Gastroesophageal sphincter (tissue), 4 donors: ENCODE data around the gene NUAK2. TPM values are rescaled to one million over a fixed set of nuclear protein-coding genes. Genes with fewer than 3 reads are reported as not detected.

Source experiments
- ATAC-seq: fragments of 150-250 bp; one replicate; pipeline ENCODE4 v1.9.1; 2016; ENCODE audit warnings: mild to moderate bottlenecking, moderate library complexity
- H3K27ac ChIP-seq, 4 donors: fragments of 200-600 bp; sonication (generic) in 3 of 4; 1 replicate in 3 of 4; 2 replicates in 1 of 4; pipeline ENCODE4 v1.5.1; 2016 to 2019
- H3K27me3 ChIP-seq: fragments of 200-600 bp; sonication (generic); one replicate; pipeline ENCODE4 v1.5.1; 2019
- H3K36me3 ChIP-seq, 2 donors: fragments of 200-600 bp; sonication (generic); one replicate each; pipeline ENCODE4 v1.5.1; 2019; ENCODE audit warnings: control low read depth in 1 of 2
- H3K4me1 ChIP-seq, 3 donors: fragments of 200-600 bp; sonication (generic); 1 replicate in 2 of 3; 2 replicates in 1 of 3; pipeline ENCODE4 v1.5.1; 2016 to 2019; ENCODE audit warnings: control low read depth in 2 of 3
- H3K4me3 ChIP-seq, 2 donors: fragments of 200-600 bp; sonication (generic); one replicate each; pipeline ENCODE4 v1.5.1; 2019; ENCODE audit warnings: mild to moderate bottlenecking in 1 of 2, moderate library complexity in 1 of 2
- H3K9me3 ChIP-seq, 3 donors: fragments of 200-600 bp; sonication (generic); one replicate each; pipeline ENCODE4 v1.5.1; 2017 to 2019; ENCODE audit warnings: control low read depth in 2 of 3
- EP300 ChIP-seq: sonication (generic); formaldehyde crosslinking; IDR thresholded peaks from one replicate; pipeline ENCODE4 v1.6.1; 2017; ENCODE audit warnings: antibody characterized with exemption, mild to moderate bottlenecking
- POLR2A ChIP-seq, 2 donors: fragments of 450-650 bp; IDR thresholded peaks; one replicate each; pipeline ENCODE4 v1.6.1; 2017; ENCODE audit warnings: antibody characterized with exemption in 2 of 2, mild to moderate bottlenecking in 2 of 2, moderate library complexity in 1 of 2
- POLR2AphosphoS5 ChIP-seq: sonication (generic); formaldehyde crosslinking; IDR thresholded peaks from one replicate; pipeline ENCODE4 v1.6.1; 2017; ENCODE audit warnings: antibody characterized with exemption
- WGBS, 2 donors: methylation state at CpG; one replicate each; pipeline ENCODE4 v1.1.5; 2018; ENCODE audit warnings: low coverage in 1 of 2; 5-methylcytosine and 5-hydroxymethylcytosine counted together
- total RNA-seq, 4 donors: library from RNA; depleted of rRNA; stranded (reverse); fragments of >200 nt; gene quantifications; one replicate each; pipeline ENCODE4 v1.1.0, GENCODE V29; 2016
- TF ChIP-seq, protein P1 (sequence below), 4 experiments: fragments of 200-600 bp in 2 of 4; fragments of 450-650 bp in 2 of 4; sonication (generic) in 1 of 4; IDR thresholded peaks; one replicate each; pipeline ENCODE4 v1.5.1; 2017 to 2019; ENCODE audit warnings: antibody characterized with exemption in 4 of 4, mild to moderate bottlenecking in 2 of 4, moderate library complexity in 2 of 4

The NUAK2 gene
- total RNA-seq, 4 donors from 2014 or later, result 0.67 to 1.1 (median 0.83) TPM

DNA sequence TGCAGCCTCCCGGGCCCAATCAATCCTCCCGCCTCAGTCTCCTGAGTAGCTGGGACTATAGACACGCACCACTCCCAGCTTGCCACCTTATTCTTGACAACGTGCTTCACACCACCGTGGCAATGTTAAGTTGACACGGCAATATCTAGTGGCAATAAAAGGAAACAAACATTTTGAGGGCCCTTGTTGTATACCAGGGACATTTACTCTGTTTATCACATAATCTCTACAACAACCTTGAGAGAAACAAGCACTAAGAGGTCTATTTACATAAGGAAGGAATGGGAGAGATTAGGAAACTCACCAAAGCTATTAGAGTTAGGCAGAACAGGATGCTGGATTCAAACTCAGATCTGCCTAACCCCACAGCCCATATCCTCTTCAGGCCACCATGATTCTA lies 32.1 kb upstream of the NUAK2 start:
- TF ChIP-seq, protein P1, sequence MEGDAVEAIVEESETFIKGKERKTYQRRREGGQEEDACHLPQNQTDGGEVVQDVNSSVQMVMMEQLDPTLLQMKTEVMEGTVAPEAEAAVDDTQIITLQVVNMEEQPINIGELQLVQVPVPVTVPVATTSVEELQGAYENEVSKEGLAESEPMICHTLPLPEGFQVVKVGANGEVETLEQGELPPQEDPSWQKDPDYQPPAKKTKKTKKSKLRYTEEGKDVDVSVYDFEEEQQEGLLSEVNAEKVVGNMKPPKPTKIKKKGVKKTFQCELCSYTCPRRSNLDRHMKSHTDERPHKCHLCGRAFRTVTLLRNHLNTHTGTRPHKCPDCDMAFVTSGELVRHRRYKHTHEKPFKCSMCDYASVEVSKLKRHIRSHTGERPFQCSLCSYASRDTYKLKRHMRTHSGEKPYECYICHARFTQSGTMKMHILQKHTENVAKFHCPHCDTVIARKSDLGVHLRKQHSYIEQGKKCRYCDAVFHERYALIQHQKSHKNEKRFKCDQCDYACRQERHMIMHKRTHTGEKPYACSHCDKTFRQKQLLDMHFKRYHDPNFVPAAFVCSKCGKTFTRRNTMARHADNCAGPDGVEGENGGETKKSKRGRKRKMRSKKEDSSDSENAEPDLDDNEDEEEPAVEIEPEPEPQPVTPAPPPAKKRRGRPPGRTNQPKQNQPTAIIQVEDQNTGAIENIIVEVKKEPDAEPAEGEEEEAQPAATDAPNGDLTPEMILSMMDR (IDR thresholded peaks at IDR 0.05), result no peak
- no peak overlapping the region for H3K27ac ChIP-seq
- no peak overlapping the region for H3K4me3 ChIP-seq
- H3K36me3 ChIP-seq, result no peaks in the 10 kb centered on the region
- ATAC-seq, result no peak
- WGBS, 2 donors, result 80 to 100% methylated on average over 2 to 4 of the region's 6 CpGs
- no peaks in the 10 kb centered on the region for H3K9me3 ChIP-seq
- H3K27me3 ChIP-seq, result peaks cover 25% of the 10 kb centered on the region
- peaks cover 0 to 7% (median 0%) of the 10 kb centered on the region in 3 donors for H3K4me1 ChIP-seq

DNA sequence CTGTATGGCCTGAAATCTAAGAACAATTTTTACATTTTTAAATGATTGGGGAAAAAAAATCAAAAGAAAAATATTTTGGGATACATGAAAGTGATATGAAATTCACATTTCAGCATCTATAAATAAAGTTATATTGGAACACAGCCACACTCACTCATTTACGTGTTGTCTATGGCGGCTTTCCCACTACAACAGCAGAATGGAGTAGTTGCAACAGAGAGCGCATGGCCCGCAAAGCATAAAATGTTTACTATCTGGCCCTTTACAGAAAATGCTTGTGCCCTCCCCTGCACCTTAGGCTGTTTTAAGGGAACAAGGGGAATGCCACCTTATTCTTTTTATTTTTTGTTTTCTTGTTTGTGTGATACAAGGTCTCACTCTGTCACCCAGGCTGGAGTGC lies 31.6 kb upstream of the NUAK2 start:
- Histone ChIP-seq H3K36me3 (no peaks in the 10 kb centered on the region), H3K9me3 (no peaks in the 10 kb centered on the region), H3K4me1 (peaks cover 0 to 7% (median 0%) of the 10 kb centered on the region in 3 donors), H3K27me3 (peaks cover 29% of the 10 kb centered on the region), H3K4me3 (no peak overlapping the region), H3K27ac (no peak overlapping the region)
- 74 to 86% methylated on average over 4 of the region's 4 CpGs for WGBS, 2 donors
- TF ChIP-seq POLR2AphosphoS5 (no peak), POLR2A (IDR thresholded peaks at IDR 0.05) (no peak)
- ATAC-seq, result no peak

DNA sequence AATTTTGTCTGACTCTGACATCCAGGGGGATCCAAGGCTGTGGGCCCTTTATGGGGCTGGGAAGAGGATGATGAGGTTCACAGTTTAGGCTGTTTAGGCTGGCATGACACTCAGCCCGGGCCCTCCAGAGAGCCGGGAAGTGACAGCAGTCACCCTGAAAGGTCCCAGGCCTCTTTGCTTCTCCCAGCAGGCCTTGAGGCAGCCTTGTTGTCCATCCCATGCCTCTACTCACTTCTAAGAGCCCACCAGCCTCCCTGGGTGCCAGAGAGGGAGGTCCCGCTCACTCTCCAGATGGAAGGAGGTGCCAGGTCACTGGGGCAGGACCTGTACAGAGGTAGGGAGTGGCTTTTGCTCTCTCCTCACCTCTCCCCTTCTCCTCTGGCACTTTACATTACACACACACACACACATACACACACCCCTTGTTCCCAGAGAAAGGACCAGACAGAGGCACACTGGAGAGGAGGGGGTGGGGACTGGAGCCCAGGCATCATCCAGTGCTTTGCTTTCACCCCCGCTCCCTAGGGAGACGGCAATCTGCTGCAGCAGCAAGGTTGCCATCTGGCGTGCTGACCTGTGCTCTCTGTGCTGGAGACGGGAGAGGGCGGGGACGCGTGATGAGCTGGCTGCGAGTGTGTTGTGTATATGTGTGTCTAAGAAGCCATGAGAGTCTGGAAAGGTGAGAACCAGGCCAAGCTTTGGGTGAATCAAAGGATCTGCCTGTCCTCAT lies 30.6 kb upstream of the NUAK2 start:
- H3K4me3 ChIP-seq, result no peak overlapping the region
- H3K27ac ChIP-seq, result no peak overlapping the region
- H3K27me3 ChIP-seq, result peaks cover 29% of the 10 kb centered on the region
- no peaks in the 10 kb centered on the region for H3K36me3 ChIP-seq
- H3K9me3 ChIP-seq, result no peaks in the 10 kb centered on the region
- TF ChIP-seq POLR2A (IDR thresholded peaks at IDR 0.05), result no peak
- H3K4me1 ChIP-seq, result peaks cover 0 to 7% (median 0%) of the 10 kb centered on the region in 3 donors
- ATAC-seq, result peak; percentile 17
- WGBS, 2 donors, result 72% methylated on average over 5 of the region's 11 CpGs; no CpG with 5 or more reads in 1 of the 2 donors

DNA sequence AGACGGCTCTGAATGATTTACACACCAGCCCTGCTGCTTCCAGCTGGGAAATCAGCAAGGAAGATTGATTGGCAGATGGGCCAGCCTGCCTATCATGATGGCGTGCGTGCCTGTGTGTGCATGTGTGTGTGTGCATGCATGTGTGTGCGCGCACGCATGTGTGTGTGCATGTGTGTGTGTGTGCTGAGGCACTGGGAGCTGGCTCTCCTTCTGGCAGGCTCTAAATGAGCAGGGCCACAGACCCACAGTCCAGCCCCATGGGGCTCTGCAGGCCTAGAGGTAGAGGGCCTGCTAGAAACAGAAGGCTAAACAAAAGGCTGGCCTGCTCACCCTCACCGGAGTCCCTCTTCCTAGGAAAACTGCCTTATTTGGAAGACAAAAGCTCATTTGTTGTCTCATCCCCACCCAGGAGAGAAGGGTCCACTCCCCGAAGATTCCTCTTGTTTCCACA lies 29.2 kb upstream of the NUAK2 start:
- H3K4me1 ChIP-seq, result no peaks in the 10 kb centered on the region
- H3K4me3 ChIP-seq, result no peak overlapping the region
- no peak for ATAC-seq
- H3K27me3 ChIP-seq, result peaks cover 29% of the 10 kb centered on the region
- 41 to 76% methylated on average over 3 to 7 of the region's 8 CpGs for WGBS, 2 donors
- H3K36me3 ChIP-seq, result no peaks in the 10 kb centered on the region
- H3K27ac ChIP-seq, result no peak overlapping the region
- TF ChIP-seq POLR2A (IDR thresholded peaks at IDR 0.05) (no peak), POLR2AphosphoS5 (no peak), EP300 (no peak)
- TF ChIP-seq, protein P1 (IDR thresholded peaks at IDR 0.05), result no peak
- H3K9me3 ChIP-seq, result no peaks in the 10 kb centered on the region

DNA sequence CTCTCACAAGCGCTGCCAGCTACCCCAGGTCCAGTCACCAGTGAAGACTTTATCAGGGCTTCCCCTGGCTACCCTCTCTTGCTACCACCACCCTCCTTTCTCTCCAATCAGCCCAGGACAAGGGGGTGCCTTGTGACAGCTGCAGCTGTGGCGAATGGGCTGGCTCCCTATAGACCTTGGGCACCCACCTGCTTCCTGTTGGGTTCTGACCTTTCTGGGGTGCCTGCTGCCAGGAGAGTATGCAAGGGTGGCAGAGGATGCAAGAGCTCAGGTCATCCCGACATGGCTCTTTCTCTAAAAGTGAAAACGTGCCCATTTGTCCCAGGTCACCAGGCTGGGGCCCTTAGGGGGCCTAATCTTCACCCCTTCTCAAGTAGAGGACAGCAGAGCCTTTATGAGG lies 28.6 kb upstream of the NUAK2 start:
- Histone ChIP-seq H3K9me3 (no peaks in the 10 kb centered on the region), H3K27ac (no peak overlapping the region), H3K36me3 (no peaks in the 10 kb centered on the region), H3K4me1 (no peaks in the 10 kb centered on the region), H3K27me3 (peaks cover 34% of the 10 kb centered on the region), H3K4me3 (no peak overlapping the region)
- WGBS, 2 donors, result 91% methylated on average over 1 of the region's 4 CpGs; no CpG with 5 or more reads in 1 of the 2 donors
- TF ChIP-seq POLR2AphosphoS5 (no peak), POLR2A (IDR thresholded peaks at IDR 0.05) (no peak), EP300 (no peak)
- TF ChIP-seq, protein P1 (IDR thresholded peaks at IDR 0.05), result no peak
- no peak for ATAC-seq
